A673 (cell line): Measurements from ENCODE around the gene XPO4. TPM values are rescaled to one million over a fixed set of nuclear protein-coding genes. Genes with fewer than 3 reads are reported as not detected.

ENCODE experiments used
- BruUV-seq: library from RNA; stranded (reverse); fragments of 400-500 nt; replicated peaks from 2 replicates; lab custom pipeline; 2021; lab: Mats Ljungman, UMichigan
- CTCF ChIA-PET: fragments of 300-600 bp; sonication (Branson Sonifier 250); formaldehyde crosslinking; loops from one replicate; lab custom pipeline; 2022; ENCODE audit warnings: antibody characterized with exemption; lab: Charles Lee
- POLR2A ChIA-PET: fragments of 300-600 bp; sonication (Branson Sonifier 250); formaldehyde crosslinking; loops from one replicate; lab custom pipeline; 2022; ENCODE audit warnings: antibody characterized with exemption; ENCODE audit not compliant: low non-redundant PET; lab: Charles Lee
- DNase-seq: peaks from one replicate; pipeline ENCODE4 v3.0.0-alpha.2; 2015; ENCODE audit warnings: low spot score
- H3K27ac ChIP-seq: fragments of 200-600 bp; sonication (generic); 2 replicates; pipeline ENCODE4 v1.5.1; 2016; ENCODE audit warnings: mixed run types, low read depth, mild to moderate bottlenecking, mixed read lengths, antibody characterized with exemption, low read length; ENCODE audit not compliant: poor library complexity, severe bottlenecking
- H3K27me3 ChIP-seq: fragments of 200-600 bp; sonication (generic); replicated peaks from 2 replicates; pipeline ENCODE4 v1.6.1; 2017; ENCODE audit warnings: mixed run types, low read depth, mild to moderate bottlenecking, mixed read lengths, antibody characterized with exemption, low read length; ENCODE audit not compliant: insufficient read depth, poor library complexity
- H3K36me3 ChIP-seq: fragments of 200-600 bp; sonication (generic); 2 replicates; pipeline ENCODE4 v1.6.1; 2016; ENCODE audit warnings: mixed run types, mild to moderate bottlenecking, mixed read lengths, antibody characterized with exemption, low read length; ENCODE audit not compliant: insufficient read depth, poor library complexity, severe bottlenecking
- H3K4me1 ChIP-seq: fragments of 200-600 bp; sonication (generic); 2 replicates; pipeline ENCODE4 v1.6.1; 2017; ENCODE audit warnings: mixed run types, mild to moderate bottlenecking, mixed read lengths, antibody characterized with exemption, low read length; ENCODE audit not compliant: insufficient read depth, poor library complexity, severe bottlenecking
- H3K4me3 ChIP-seq: fragments of 200-600 bp; sonication (generic); 2 replicates; pipeline ENCODE4 v1.5.1; 2016; ENCODE audit warnings: low read depth, mixed run types, mild to moderate bottlenecking, mixed read lengths, low read length; ENCODE audit not compliant: poor library complexity, severe bottlenecking
- H3K9me3 ChIP-seq: fragments of 200-600 bp; sonication (generic); 2 replicates; pipeline ENCODE4 v1.6.1; 2016; ENCODE audit warnings: mixed run types, low read depth, mild to moderate bottlenecking, mixed read lengths, antibody characterized with exemption, low read length; ENCODE audit not compliant: poor library complexity, severe bottlenecking
- EZH2 ChIP-seq: fragments of 200-600 bp; sonication (generic); IDR thresholded peaks from 2 replicates; pipeline ENCODE4 v1.6.1; 2017; ENCODE audit warnings: borderline replicate concordance, low read depth, mild to moderate bottlenecking, mixed read lengths, antibody characterized with exemption, low read length; ENCODE audit not compliant: poor library complexity, severe bottlenecking
- intact Hi-C: fragments of 100-400 bp; cut with micrococcal nuclease; formaldehyde crosslinking; loops from one replicate; pipeline ENCODE4 v1.10.0; 2022; ENCODE audit not compliant: unreplicated experiment
- total RNA-seq: library from RNA; stranded (reverse); gene quantifications from 2 replicates; pipeline ENCODE4 v1.2.3, GENCODE V29; 2021
- TF ChIP-seq, protein P1 (sequence below): fragments of 300-800, 200-600 bp; sonication (generic); conservative IDR thresholded peaks from 2 replicates; pipeline ENCODE4 v1.5.1; 2017; ENCODE audit warnings: low read depth, mild to moderate bottlenecking, antibody characterized with exemption, low read length, moderate library complexity, mixed read lengths

The XPO4 gene
- total RNA-seq, 1 experiment from 2014 or later, result 39.8 TPM

DNA sequence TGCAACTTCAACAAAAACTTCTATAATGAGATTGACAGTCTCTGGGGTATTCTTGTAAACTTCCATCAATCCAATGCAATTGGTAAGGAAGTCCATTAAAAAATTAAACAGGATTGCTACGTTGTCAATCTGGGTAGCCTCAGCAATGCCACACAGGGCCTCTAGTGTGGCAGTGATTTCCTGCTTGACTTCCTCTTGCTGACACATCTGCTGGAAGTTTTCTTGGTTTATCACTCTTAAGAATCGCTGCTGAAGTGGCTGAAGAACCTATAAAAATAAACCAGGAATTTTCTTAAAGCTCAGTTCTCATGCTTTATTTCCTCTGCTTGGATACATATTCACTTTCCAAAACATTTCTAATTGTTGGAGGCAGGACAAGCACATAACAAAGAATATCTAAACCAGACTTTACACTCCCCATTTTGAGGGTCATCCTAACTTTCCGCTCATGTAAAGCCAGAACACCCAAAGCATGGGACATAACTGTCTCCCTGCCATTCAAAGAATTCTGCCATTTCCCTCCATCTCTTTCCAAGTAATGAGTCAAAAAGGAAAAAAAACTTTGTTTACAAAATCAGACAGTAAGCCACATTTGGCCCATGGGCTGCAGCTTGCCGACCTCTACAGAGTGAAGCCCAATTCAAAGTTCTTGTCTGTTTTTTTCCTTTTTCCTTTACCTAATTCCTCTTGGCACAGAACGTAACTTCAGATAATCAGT is 105.6 kb downstream of the XPO4 start:
- TF ChIP-seq, protein P1, sequence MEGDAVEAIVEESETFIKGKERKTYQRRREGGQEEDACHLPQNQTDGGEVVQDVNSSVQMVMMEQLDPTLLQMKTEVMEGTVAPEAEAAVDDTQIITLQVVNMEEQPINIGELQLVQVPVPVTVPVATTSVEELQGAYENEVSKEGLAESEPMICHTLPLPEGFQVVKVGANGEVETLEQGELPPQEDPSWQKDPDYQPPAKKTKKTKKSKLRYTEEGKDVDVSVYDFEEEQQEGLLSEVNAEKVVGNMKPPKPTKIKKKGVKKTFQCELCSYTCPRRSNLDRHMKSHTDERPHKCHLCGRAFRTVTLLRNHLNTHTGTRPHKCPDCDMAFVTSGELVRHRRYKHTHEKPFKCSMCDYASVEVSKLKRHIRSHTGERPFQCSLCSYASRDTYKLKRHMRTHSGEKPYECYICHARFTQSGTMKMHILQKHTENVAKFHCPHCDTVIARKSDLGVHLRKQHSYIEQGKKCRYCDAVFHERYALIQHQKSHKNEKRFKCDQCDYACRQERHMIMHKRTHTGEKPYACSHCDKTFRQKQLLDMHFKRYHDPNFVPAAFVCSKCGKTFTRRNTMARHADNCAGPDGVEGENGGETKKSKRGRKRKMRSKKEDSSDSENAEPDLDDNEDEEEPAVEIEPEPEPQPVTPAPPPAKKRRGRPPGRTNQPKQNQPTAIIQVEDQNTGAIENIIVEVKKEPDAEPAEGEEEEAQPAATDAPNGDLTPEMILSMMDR, result no peak
- no peak for TF ChIP-seq EZH2
- peak; percentile 74 for DNase-seq
- POLR2A ChIA-PET, result no interaction called here
- Histone ChIP-seq H3K27ac (peak overlapping the region; percentile 54), H3K9me3 (no peaks in the 10 kb centered on the region), H3K27me3 (no peaks in the 10 kb centered on the region), H3K4me3 (no peak overlapping the region), H3K36me3 (peaks cover 22% of the 10 kb centered on the region), H3K4me1 (peaks cover 18% of the 10 kb centered on the region)
- no TSS peak for BruUV-seq
- CTCF ChIA-PET, result no interaction called here
- intact Hi-C loops, result no loop called here

DNA sequence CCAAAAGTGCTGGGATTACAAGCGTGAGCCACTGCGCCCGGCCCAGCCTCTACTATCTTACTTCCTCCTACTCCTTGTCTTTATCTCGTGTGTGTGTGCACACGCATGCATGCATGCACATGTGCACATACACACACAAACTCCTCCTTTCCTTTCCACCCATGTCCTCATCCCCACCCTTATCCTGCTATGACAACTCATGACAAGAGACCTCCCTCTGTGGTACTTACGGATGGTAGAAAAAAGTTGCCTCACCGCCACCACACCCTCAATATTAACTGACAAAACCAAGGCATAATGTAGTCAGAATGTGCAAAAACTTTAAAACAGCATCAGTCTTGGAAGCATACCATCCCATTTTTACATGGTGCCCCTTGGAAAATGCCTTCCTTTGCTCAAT is 112.9 kb downstream of the XPO4 start:
- Histone ChIP-seq H3K27me3 (no peaks in the 10 kb centered on the region), H3K27ac (no peak overlapping the region), H3K36me3 (peaks cover 11% of the 10 kb centered on the region), H3K9me3 (no peaks in the 10 kb centered on the region), H3K4me1 (no peaks in the 10 kb centered on the region), H3K4me3 (no peak overlapping the region)
- no TSS peak for BruUV-seq
- ChIA-PET POLR2A (no interaction called here), CTCF (no interaction called here)
- DNase-seq, result no peak
- TF ChIP-seq, protein P1, result no peak
- TF ChIP-seq EZH2, result no peak
- intact Hi-C loops, result no loop called here

DNA sequence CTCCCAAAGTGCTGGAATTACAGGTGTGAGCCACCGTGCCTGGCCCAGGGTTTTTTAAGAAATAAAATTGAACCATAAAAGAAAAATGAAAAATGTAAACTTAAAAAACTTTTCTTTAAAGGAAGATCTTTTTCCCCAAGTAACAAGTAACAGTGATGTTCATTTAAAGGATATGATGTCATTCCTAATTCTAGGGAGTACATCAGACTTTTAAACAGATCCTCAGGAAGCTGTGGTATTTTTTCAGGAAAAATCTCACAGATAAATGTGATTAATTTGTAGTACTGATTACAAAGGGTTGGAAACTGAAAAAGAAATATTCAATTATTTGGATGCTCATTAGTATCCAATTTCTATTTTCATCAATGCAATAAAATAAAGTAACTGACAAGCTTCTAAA is 114.2 kb downstream of the XPO4 start:
- no peaks in the 10 kb centered on the region for H3K9me3 ChIP-seq
- H3K27me3 ChIP-seq, result no peaks in the 10 kb centered on the region
- H3K36me3 ChIP-seq, result peaks cover 11% of the 10 kb centered on the region
- TF ChIP-seq EZH2, result no peak
- TF ChIP-seq, protein P1, result no peak
- ChIA-PET CTCF (no interaction called here), POLR2A (interaction anchor here (0.6 kb wide), 1 partner anchor 350 kb away, joined by 4 read pairs; no protein-coding TSS in a partner anchor)
- H3K4me3 ChIP-seq, result no peak overlapping the region
- DNase-seq, result no peak
- intact Hi-C loops, result no loop called here
- H3K27ac ChIP-seq, result no peak overlapping the region
- H3K4me1 ChIP-seq, result no peaks in the 10 kb centered on the region
- BruUV-seq, result no TSS peak
